NCI-H1092 (cell line): ENCODE measurements around the gene TDRD6.
"Not testable (repeated sequence)": the region's sequence is repeated elsewhere in the genome, so short reads cannot be mapped to it uniquely, and the experiment has no call there.

ENCODE experiments used
- DNase-seq: peaks from one replicate; lab custom pipeline; 2025; lab: John Stamatoyannopoulos, UW

Gene TDRD6, protein sequence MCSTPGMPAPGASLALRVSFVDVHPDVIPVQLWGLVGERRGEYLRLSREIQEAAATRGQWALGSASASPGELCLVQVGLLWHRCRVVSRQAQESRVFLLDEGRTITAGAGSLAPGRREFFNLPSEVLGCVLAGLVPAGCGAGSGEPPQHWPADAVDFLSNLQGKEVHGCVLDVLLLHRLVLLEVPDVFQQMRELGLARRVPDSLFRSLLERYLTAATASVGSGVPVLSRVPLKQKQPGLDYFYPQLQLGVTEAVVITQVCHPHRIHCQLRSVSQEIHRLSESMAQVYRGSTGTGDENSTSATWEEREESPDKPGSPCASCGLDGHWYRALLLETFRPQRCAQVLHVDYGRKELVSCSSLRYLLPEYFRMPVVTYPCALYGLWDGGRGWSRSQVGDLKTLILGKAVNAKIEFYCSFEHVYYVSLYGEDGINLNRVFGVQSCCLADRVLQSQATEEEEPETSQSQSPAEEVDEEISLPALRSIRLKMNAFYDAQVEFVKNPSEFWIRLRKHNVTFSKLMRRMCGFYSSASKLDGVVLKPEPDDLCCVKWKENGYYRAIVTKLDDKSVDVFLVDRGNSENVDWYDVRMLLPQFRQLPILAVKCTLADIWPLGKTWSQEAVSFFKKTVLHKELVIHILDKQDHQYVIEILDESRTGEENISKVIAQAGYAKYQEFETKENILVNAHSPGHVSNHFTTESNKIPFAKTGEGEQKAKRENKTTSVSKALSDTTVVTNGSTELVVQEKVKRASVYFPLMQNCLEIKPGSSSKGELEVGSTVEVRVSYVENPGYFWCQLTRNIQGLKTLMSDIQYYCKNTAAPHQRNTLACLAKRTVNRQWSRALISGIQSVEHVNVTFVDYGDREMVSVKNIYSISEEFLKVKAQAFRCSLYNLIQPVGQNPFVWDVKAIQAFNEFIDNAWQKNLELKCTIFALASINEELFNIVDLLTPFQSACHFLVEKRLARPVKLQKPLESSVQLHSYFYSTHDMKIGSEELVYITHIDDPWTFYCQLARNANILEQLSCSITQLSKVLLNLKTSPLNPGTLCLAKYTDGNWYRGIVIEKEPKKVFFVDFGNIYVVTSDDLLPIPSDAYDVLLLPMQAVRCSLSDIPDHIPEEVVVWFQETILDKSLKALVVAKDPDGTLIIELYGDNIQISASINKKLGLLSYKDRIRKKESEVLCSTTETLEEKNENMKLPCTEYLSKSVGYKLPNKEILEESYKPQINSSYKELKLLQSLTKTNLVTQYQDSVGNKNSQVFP (N-terminal part only)

DNA sequence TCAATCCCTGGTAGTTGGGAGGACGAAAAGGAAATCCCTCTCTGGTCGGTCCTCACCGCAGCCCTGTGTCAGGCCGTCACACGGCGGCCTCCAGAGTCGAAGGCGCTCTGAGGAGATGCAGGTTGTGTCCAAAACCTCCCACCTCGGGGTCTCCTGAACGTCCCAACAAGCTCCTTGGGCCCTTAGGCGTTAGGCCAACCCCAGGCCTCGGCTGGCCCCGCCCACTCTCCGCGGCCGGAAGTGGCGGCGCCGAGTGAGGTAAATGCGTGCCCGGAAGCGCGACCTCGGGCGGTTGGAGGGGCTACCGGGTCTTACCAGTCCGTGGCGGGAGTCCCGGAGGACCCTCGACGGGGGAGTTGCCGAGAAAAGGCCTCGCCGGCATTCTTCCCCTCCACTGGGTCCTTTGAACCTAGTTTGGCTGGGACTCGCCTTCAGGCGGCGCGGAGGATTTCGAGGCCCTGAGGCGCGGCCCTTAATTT lies at the start of gene TDRD6:
TDRD6 (plus strand) TSS at position 267 of the 479 bp plus-strand sequence. CDS start 244 bp downstream, outside the sequence.
- DNase-seq = no peak

DNA sequence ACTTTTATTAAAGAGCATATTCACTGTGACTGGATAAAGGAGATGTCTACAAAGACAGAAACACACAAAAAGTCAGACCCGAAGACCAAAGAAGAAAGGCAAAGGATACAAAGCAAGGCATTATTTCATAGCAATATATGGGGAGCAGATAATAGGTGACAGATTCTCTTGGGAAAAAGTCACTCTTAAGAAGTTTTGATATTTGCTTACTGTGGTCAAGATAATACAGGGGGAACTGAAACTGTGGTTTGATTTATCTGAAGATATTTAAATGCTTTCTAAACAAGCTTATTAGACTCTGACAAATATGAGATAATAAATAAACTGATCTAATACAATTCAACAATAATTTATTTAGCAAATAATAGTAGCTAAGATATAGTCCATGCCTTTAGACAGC lies 49.8 kb upstream of the TDRD6 start:
- no peak for DNase-seq

DNA sequence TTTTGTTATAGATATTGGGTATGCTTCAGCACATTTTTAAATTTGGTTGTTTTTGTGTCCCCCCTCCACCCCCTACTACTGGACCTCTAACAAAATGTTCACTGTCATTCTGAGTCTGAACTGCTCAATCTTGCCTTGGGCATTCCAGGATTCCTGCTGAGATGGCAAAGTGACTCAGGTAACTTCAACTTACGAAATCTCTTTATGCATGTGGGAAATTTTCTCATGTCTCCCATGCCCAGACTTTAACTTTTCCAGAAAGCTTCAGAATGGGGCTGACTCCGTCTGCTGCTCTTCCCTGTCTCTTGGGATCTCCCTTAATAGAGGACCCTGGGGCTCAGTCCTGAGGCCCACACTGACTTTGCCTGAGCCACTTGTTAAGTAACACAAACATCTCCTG lies 49.0 kb upstream of the TDRD6 start:
- no peak for DNase-seq

DNA sequence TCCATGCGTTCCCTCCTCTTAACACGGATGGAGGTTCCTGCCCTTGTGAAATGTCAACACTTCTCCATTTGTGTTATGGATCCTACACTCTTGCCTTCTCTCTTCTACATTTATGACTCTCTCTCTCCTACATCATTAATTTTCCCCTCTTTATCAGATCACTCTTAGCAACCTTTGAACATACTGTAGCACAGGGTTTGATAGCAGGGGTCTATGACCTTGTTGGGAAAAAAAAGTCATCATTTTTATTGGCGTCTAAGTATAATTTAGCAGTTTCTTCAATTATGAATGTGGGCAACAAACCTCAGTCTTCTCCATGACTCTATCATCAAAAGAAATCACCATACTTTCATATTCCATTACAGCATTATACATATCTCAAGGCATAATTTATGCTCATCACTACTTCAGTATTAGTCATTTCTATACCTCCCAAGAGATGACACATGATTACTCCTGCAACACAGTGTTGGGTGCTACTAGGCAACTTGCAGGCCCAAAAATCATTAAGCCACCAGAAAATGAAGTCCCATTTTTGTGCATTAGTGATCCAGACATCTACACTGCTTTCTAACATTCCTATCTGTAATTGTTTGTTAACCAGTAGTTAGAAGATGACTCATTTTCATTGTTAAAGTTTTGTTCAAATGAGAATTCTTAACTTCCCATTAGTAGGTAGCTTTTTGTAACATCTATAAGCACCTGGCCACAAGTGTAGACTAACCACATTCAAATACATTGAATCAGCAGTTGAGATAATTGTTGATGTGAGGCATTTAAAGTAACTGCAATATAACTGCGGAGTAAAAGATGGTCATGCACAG lies 44.5 kb upstream of the TDRD6 start:
- DNase-seq = no peak

DNA sequence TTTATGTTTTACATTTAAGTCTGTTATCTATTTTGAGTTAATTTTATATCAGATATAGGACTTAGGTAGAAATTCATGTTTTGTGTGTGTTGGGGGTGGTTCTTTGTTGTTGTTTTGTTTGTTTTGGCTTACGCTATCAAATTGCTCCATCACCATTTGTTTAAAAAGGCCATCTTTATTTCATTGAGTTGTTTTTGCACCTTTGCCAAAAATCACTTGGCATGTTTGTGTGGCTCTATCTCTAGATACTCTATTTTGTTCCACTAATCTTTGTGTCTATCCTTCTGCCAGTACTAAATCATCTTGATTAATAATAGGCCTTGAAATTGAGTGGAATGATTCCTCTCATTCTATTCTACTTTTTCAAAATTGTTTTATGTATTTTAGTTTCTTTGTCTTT lies 42.4 kb upstream of the TDRD6 start:
- no peak for DNase-seq

DNA sequence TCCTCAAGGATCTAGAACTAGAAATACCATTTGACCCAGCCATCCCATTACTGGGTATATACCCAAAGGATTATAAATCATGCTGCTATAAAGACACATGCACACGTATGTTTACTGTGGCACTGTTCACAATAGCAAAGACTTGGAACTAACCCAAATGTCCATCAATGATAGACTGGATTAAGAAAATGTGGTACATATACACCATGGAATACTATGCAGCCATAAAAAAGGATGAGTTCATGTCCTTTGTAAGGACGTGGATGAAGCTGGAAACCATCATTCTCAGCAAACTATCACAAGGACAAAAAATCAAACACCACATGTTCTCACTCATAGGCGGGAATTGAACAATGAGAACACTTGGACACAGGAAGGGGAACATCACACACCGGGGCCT lies 39.6 kb upstream of the TDRD6 start:
- DNase-seq = not testable (repeated sequence)

DNA sequence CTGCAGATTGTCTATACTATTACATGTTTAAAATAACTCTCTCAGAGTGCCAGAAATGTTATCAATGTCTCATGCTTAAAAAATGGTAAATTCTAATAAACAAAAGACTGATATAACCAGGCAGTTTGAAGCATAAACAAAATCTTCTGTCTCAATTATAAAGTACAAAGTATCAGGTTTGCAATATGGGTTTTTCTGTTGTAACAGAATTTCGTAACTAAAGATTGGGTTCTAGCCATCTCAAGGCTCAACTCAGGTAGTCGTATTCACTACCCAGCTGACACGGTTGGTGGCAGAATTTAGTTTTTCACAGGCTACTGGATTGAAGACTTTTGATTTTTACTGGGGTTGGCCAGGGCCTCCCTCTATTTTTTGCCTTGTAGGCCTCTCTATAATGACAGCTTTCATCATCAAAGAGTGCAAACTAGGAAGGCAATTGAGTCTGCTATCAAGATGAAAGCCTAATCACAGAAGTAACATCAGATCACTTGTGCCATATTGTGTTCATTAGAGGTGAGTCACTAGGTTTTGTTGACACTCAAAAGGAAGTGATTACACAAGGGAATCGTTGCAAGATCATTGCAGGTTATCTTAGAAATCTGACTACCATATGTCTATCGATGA lies 38.7 kb upstream of the TDRD6 start:
- no peak for DNase-seq

DNA sequence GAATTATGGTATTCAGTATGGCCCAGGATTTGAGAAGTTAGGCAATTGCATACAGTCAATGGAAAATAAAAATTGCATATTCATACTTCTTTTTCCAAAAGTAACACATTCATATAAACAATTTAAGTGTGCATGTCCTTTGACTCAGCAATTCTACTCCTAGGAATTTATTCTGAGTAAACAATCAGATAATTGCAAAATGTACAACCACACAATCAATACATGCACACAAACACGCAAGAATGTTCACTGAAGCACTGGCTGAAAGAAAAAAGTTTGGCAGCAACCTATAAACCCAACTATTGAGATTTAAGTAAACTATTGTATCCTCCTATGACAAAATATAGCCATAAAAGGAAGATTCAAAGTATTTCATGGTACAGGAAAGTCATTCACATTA lies 36.7 kb upstream of the TDRD6 start:
- no peak for DNase-seq

DNA sequence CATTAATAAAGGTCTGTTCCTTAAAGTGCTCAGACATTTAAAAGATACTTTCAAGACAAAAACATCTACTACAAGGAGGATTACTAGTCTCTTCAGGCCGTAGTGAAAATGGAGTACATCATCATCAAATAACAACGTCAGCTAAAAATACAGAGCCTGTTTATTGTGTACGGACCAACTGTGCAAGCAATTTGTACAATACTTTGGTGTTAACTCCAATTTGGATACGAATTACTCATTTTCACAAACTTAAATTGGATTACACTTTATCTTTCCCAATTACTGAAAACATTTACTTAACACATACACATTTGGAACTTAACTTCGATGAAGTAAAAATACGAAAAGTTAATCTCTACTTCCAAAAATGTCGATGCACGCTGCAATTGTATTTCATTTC lies 35.9 kb upstream of the TDRD6 start:
- DNase-seq = no peak

DNA sequence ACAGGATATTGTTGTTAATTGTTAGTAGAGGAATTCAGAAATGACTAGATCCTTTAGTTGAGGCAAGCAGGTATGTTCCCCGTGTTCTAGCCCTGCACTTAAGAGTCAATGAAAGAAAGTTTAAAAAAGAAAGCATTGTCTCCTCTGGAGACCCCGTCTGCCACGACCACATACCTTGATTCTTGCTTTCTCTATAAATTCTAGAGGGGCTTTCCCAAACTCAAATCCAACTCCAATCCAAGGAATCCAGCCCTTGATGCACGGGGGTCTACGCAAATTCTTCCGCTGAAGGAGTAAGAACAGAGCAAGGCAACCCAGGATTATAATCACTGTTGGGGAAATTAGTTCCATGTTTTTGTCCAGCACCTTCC lies 35.5 kb upstream of the TDRD6 start:
- no peak for DNase-seq

DNA sequence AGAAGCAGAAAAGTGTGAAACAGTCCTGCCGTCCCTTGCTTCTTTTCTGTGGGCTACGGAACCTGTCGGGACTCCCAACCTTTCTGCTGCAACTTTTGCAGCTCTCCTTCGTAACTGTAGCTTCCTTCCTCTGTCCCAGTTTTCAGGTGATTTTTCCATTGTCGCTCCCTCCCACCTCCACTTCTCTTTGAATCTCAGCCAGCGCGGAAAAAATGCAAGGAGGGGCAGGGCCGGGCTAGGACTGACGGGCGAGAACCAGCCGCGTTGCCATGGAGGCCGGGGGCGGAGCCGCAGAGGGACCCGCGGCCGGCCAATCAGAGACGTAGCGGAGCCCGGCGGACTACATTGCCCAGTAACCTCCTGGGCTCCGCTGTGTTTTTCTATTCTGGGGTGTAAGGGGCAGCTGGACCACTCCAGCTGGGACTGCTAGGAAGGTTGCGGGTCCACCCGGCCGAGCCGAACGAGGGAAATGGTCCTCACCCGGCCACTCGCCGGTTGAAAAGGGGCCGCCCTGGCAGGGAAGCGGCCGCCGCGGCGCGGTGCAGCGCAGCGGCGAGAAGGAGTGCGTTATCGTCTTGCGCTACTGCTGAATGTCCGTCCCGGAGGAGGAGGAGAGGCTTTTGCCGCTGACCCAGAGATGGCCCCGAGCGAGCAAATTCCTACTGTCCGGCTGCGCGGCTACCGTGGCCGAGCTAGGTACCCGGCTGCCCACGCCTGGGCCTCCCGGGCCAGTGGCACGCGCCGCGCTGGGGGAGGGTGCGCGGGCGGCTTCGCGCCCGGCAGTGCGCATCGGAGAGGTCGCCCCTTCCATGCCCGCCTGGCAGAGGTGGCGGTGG lies 34.9 kb upstream of the TDRD6 start, which contains the start of the genes CYP39A1 and SLC25A27:
CYP39A1 (minus strand) TSS at position 216 of the 836 bp plus-strand sequence. CDS start 236 bp downstream, outside the sequence.
SLC25A27 (plus strand) TSS at position 373 of the 836 bp plus-strand sequence; CDS start at position 591, 218 bp downstream.
- peak; percentile 74 for DNase-seq

DNA sequence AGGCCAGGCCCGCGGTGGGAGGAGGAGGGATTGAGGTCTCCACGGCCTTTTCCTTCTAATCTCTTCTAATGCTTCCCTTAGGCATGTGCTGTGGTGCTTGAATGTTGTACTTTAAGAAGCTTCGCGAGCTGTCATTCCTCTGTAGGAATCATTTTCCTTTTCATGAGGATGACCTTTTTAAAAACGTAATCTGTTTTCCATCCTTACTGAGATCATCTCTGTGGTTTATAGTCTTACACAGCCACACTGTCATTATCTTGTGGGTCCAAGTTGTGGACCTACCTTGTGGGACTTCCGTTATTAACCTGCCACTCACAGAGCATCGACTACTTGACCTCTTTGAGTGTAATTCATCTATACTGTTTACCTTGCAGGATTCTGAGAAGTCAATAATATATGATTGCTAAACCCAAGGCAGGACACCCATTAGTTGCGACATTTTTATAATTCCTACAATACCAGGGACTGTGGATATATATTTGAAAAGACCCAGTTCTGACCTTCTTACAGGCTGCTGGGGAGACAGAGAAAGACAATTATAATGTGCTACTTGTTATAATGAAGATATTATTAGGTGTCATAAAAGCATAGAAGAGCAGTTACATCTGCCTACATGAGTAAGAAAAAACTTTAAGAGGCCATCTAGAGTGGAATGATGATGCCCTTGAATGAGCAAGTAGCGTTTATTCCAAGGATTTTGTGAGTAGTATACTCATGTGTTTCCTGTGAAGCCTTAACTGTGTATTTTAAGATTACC lies 34.1 kb upstream of the TDRD6 start:
- DNase-seq = no peak

DNA sequence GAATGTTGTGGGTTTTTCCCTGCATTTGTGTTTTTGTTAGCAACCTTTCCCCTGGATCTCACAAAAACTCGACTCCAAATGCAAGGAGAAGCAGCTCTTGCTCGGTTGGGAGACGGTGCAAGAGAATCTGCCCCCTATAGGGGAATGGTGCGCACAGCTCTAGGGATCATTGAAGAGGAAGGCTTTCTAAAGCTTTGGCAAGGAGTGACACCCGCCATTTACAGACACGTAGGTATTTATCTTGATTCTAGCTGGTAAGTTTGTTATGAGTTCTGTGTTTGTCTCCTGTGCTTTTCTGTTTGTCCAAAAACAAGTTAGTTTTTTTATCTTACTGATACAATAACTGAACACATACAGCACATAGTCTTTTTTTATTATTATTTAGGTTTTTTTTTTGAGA lies 31.9 kb upstream of the TDRD6 start:
- DNase-seq = no peak

DNA sequence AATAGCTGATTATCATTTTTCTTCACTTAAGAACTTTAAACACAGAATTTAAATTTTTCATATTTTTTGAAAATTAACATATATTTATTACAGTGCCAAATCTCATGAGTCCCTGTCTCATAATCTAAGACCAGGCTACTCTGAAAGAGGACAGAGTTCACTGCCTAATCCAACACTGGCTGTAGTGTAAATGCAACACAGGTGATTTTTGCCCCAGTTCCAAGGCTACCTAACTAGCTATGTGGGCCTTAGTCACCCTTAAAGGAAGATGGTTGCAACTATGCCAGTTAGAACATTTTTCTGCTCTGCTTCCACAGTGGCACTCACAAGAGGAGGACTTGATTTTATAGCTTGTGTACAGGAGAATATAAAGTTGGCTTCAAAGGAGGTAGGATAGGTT lies 30.0 kb upstream of the TDRD6 start:
- no peak for DNase-seq

DNA sequence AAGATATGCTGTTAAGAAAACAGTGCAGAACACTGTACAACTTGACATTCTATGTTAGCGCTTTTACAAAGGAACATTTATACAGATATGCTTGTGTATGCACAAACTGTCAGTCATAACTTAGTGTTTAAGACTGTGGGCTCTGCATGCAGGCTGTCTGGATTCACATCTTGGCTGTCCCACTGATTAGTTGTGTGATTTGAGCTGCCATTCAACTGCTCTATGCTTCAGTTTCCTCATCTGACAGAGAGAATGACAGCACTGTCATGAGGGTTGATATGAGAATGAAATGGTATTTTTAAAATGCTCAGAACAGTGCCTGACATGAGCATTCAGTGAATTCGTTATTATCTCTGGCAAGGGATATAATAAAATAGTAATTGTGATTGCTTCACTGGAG lies 26.2 kb upstream of the TDRD6 start:
- no peak for DNase-seq

DNA sequence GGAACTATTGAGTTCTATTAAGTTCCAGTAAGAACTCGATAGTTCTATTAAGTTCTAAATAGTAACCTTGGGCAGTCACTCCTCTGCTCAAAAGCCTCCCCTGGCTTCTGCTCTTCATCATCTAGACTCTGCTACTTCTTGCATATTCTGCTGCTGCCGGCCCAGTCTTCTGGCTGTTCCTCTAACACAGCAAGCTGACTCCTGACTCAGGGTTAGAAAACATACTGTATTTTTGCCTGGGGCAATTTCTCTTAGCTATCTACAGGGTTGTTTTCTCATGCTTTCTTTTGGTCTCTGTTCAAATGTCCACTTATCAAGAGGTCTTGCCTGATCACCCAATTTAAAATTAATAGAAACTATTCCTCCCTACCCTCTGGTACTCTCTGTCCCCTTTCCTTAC lies 20.3 kb upstream of the TDRD6 start:
- DNase-seq = no peak

DNA sequence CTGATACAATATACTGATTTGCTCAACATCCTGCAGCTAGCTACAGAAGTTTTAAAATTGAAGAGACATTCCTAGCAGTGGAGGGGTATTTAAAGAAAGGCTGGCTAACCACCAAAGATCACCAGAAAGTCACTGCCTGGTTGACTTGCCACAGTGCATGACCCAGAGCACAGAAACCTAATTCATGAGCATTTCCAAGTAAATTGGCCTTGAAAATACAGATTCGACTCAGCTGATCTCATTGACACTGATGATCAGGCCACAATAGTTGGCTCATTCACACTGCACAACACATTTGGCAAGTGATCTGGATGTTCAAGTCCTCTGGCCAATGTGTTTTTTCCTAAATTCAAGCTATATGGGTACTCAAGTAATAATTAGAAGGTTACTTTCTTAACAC lies 13.3 kb upstream of the TDRD6 start:
- no peak for DNase-seq

DNA sequence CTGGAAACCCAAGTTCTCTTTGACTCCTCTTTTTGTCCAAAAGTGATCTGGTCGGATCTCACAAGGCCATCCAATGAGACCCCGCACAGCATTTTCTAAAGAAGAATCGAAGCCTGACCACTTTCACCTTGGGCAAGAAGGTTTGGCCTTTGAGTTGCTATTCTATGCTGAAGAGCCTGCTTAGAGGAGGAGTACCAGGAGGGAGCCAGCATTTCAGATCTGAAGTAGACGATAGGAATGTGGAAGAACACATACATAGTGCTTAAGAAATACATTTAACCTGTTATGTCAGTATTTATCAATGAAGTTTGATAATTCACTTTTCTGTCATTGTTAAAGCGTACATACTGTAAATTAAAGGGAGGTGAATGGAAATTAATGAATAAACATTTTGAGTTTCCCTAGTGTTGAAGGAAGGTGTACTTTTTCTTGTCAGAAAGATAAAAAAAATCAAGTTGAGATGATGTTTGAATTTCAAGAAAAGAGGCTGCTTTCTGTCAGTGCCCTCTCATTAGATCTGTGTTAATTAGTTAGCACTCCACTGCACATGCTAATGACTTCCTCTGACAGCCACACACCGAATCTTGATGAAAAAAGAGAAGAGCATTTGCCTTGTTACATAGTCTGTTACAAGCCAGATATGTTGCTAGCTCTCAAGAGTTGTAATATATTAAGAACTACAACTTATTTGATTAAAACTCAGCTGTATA lies 10.9 kb upstream of the TDRD6 start:
- DNase-seq = no peak
